RWPE2 (cell line): ENCODE measurements around the gene MPPED2.

Experiments
- ATAC-seq: fragments of 200-7000 bp; cut with Tn5 transposase; 3 replicates; pipeline ENCODE4 v1.9.1; 2021; ENCODE audit warnings: low read depth
- DNase-seq: peaks from one replicate; pipeline ENCODE4 v3.0.0-alpha.2; 2020; ENCODE audit warnings: low spot score
- H3K27ac ChIP-seq: fragments of 450-650 bp; 2 replicates; pipeline ENCODE4 v1.5.1; 2017; ENCODE audit warnings: mild to moderate bottlenecking; ENCODE audit not compliant: poor library complexity, severe bottlenecking
- H3K27me3 ChIP-seq: fragments of 250-450 bp; sonication (Bioruptor Pico); 2 replicates; pipeline ENCODE4 v1.5.1; 2021; ENCODE audit warnings: mild to moderate bottlenecking, moderate library complexity; ENCODE audit not compliant: insufficient read depth, poor library complexity, severe bottlenecking
- H3K36me3 ChIP-seq: fragments of 250-450 bp; sonication (Bioruptor Pico); 2 replicates; pipeline ENCODE4 v1.5.1; 2020; ENCODE audit warnings: low read depth, mild to moderate bottlenecking, moderate library complexity
- H3K4me1 ChIP-seq: fragments of 250-450 bp; sonication (Bioruptor Pico); 2 replicates; pipeline ENCODE4 v1.5.1; 2021; ENCODE audit warnings: mild to moderate bottlenecking, moderate library complexity; ENCODE audit not compliant: insufficient read depth, poor library complexity, severe bottlenecking
- H3K4me3 ChIP-seq: fragments of 250-450 bp; sonication (Bioruptor Pico); 2 replicates; pipeline ENCODE4 v1.5.1; 2021; ENCODE audit warnings: mild to moderate bottlenecking, moderate library complexity; ENCODE audit not compliant: severe bottlenecking
- H3K9me3 ChIP-seq: fragments of 250-450 bp; sonication (Bioruptor Pico); 2 replicates; pipeline ENCODE4 v1.5.1; 2021; ENCODE audit warnings: mild to moderate bottlenecking, moderate library complexity; ENCODE audit not compliant: severe bottlenecking
- TF ChIP-seq, protein P1 (sequence below): fragments of 450-650 bp; IDR thresholded peaks from one replicate; pipeline ENCODE4 v1.5.1; 2017; ENCODE audit warnings: mild to moderate bottlenecking, moderate library complexity; ENCODE audit not compliant: poor library complexity, severe bottlenecking

MPPED2 gene

DNA sequence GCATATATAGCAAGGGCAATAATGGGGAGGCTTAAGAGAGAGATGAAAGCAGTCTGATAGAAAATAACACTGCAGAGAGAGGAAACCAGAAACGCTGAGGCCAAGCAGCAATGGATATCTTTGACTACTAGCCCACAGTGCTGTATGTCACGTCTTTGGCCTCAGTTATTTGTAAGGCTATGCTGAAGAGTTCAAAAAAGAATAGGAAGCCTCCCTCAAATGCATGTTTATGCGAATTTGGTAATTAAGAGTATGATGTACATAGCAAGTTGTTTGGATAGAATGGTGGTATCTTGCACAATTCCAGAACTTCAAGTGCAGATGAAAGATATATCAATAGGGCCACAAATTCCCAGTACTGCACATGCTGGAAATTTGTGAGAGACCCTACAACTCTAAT lies 89.2 kb downstream of the MPPED2 start:
- Histone ChIP-seq H3K36me3 (no peaks in the 10 kb centered on the region), H3K4me1 (no peaks in the 10 kb centered on the region), H3K4me3 (no peak overlapping the region), H3K9me3 (no peaks in the 10 kb centered on the region), H3K27ac (no peak overlapping the region), H3K27me3 (no peaks in the 10 kb centered on the region)
- TF ChIP-seq, protein P1, sequence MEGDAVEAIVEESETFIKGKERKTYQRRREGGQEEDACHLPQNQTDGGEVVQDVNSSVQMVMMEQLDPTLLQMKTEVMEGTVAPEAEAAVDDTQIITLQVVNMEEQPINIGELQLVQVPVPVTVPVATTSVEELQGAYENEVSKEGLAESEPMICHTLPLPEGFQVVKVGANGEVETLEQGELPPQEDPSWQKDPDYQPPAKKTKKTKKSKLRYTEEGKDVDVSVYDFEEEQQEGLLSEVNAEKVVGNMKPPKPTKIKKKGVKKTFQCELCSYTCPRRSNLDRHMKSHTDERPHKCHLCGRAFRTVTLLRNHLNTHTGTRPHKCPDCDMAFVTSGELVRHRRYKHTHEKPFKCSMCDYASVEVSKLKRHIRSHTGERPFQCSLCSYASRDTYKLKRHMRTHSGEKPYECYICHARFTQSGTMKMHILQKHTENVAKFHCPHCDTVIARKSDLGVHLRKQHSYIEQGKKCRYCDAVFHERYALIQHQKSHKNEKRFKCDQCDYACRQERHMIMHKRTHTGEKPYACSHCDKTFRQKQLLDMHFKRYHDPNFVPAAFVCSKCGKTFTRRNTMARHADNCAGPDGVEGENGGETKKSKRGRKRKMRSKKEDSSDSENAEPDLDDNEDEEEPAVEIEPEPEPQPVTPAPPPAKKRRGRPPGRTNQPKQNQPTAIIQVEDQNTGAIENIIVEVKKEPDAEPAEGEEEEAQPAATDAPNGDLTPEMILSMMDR: no peak
- DNase-seq: no peak
- no peak for ATAC-seq

DNA sequence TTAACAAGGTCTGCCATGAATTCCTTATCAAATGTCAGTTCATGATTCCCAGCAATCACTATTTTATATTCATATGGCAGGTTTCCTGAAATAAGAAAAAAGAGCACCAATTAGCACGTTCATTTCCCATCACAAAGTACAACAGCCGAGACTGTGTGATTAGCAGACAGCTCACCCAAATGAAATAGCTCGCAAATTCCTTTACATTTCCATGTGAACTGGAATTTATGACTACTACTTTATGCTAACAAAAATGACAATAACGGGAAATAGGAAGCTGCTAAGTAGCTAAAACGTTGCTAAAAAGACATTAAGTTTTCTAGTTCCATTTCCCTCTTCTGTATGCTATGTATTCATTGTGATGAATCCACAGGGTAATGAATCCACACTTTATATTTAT lies 90.7 kb downstream of the MPPED2 start:
- H3K4me1 ChIP-seq: no peaks in the 10 kb centered on the region
- no peak overlapping the region for H3K27ac ChIP-seq
- no peak overlapping the region for H3K4me3 ChIP-seq
- H3K36me3 ChIP-seq: no peaks in the 10 kb centered on the region
- DNase-seq: no peak
- no peak for ATAC-seq
- TF ChIP-seq, protein P1: no peak
- H3K9me3 ChIP-seq: no peaks in the 10 kb centered on the region
- H3K27me3 ChIP-seq: no peaks in the 10 kb centered on the region

DNA sequence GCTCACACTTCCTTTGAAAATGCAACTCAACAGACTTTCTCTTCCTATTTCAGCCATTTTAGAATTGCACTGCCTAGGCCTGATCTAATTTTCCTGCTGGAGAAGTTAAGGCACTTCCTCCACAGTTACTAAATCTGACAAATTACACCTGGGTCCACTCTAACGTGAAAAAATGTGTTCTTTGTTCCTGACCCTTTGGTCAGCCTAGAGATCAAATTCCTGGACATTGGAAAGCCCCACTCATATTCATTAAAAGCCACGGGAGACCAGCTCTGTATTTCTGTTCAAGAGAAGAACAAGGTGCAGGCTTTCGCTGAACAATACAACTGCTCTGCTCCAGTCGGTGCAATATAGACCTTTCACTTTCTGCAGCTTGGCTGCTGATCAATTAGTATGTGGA lies 96.6 kb downstream of the MPPED2 start:
- TF ChIP-seq, protein P1: no peak
- H3K9me3 ChIP-seq: no peaks in the 10 kb centered on the region

DNA sequence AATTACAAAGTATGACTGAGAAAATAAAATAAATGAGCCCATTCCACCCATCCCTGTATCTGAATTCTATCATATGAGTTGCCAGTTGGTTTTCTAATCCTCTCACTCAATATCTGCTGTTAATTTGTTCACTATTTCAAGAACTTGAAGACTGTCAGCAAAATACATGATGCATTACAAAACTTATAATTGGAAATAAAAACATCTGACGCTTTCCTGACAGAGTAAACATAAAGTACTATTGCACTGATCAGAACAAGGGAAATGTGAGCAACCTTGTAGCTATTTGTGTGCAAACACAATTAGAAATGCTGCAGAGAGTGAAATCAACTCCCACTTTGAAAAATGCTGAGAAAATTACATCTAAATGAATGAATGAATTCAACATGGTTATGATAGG lies 97.1 kb downstream of the MPPED2 start:
- DNase-seq (no peak), ATAC-seq (no peak)

More for the DNA sequence above, 96.6 kb downstream of the MPPED2 start:
- DNase-seq (no peak), ATAC-seq (no peak)
- Histone ChIP-seq H3K4me1 (no peaks in the 10 kb centered on the region), H3K27me3 (no peaks in the 10 kb centered on the region), H3K4me3 (no peak overlapping the region), H3K36me3 (no peaks in the 10 kb centered on the region), H3K27ac (no peak overlapping the region)

DNA sequence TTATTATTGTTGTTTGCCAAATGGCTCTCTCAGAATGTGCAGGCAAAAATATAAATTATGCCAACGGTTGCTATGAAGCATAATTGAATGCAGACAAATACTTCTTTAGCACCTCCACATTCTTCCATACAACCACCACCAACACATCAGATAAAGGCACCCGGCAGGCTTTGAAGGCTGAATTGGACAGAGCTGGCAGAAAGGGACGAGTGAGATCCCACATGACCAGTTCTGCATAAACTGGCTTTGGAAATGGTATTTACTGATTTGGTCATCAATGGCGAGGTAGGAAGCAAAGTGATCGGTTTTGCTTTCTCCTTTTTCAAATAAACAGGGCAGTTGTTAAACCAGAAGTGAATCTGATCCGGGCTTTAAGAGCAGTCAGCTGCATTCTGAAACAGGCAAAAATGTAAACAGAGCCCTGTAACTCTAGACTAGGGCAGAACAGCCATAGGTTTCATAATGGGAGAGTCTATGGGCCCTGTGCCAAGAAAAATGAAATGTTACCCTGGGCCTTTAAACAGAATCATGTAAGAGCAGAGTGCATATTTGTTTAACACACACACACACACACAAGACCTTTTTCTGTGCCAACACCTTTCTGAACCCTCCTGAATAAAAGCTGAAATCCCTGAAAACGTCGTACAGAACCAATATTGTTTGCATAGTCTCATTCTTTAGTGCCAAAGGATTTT lies 97.7 kb downstream of the MPPED2 start:
- H3K4me1 ChIP-seq: no peaks in the 10 kb centered on the region
- ATAC-seq: peak; percentile 82
- no peak for DNase-seq
- no peak overlapping the region for H3K4me3 ChIP-seq
- H3K27me3 ChIP-seq: no peaks in the 10 kb centered on the region
- no peak overlapping the region for H3K27ac ChIP-seq
- no peaks in the 10 kb centered on the region for H3K9me3 ChIP-seq
- no peaks in the 10 kb centered on the region for H3K36me3 ChIP-seq
- TF ChIP-seq, protein P1: no peak

More for the DNA sequence above, 97.1 kb downstream of the MPPED2 start:
- TF ChIP-seq, protein P1: no peak
- H3K4me3 ChIP-seq: no peak overlapping the region
- no peak overlapping the region for H3K27ac ChIP-seq
- no peaks in the 10 kb centered on the region for H3K36me3 ChIP-seq
- H3K9me3 ChIP-seq: no peaks in the 10 kb centered on the region
- H3K4me1 ChIP-seq: no peaks in the 10 kb centered on the region
- H3K27me3 ChIP-seq: no peaks in the 10 kb centered on the region
